MM.1S (cell line): ENCODE data around the gene KIAA1671.

Source experiments
- DNase-seq: peaks from one replicate; pipeline ENCODE4 v3.0.0-alpha.2; 2015
- H2AFZ ChIP-seq: fragments of 300-600 bp; sonication (generic); 2 replicates; pipeline ENCODE4 v1.6.0; 2016; ENCODE audit warnings: antibody characterized with exemption, low read length
- H3F3A ChIP-seq: fragments of 300-600 bp; sonication (generic); 2 replicates; pipeline ENCODE4 v1.6.1; 2016; ENCODE audit warnings: mild to moderate bottlenecking, antibody characterized with exemption, low read length, moderate library complexity, mixed read lengths; ENCODE audit not compliant: insufficient read depth
- H3K27ac ChIP-seq: fragments of 300-600 bp; sonication (generic); 2 replicates; pipeline ENCODE4 v1.5.1; 2016; ENCODE audit warnings: mild to moderate bottlenecking, low read length
- H3K27me3 ChIP-seq: fragments of 300-600 bp; sonication (generic); replicated peaks from 2 replicates; pipeline ENCODE4 v1.6.0; 2016; ENCODE audit warnings: low read length; ENCODE audit not compliant: insufficient read depth
- H3K36me3 ChIP-seq: fragments of 300-600 bp; sonication (generic); replicated peaks from 2 replicates; pipeline ENCODE4 v1.6.1; 2016; ENCODE audit warnings: mild to moderate bottlenecking, low read length, mixed read lengths; ENCODE audit not compliant: insufficient read depth
- H3K4me1 ChIP-seq: fragments of 300-600 bp; sonication (generic); 2 replicates; pipeline ENCODE4 v1.6.1; 2016; ENCODE audit warnings: low read length, mixed read lengths
- H3K4me2 ChIP-seq: fragments of 300-600 bp; sonication (generic); 2 replicates; pipeline ENCODE4 v1.6.0; 2016; ENCODE audit warnings: low read depth, low read length
- H3K4me3 ChIP-seq: fragments of 300-600 bp; sonication (generic); 2 replicates; pipeline ENCODE4 v1.5.1; 2016; ENCODE audit warnings: low read length, mixed read lengths
- H3K79me2 ChIP-seq: fragments of 300-600 bp; sonication (generic); 2 replicates; pipeline ENCODE4 v1.6.1; 2016; ENCODE audit warnings: mixed run types, low read length, mixed read lengths
- H3K9ac ChIP-seq: fragments of 300-600 bp; sonication (generic); 2 replicates; pipeline ENCODE4 v1.6.1; 2016; ENCODE audit warnings: low read length, mixed read lengths
- H3K9me2 ChIP-seq: fragments of 300-600 bp; sonication (generic); replicated peaks from 2 replicates; pipeline ENCODE4 v1.6.1; 2016; ENCODE audit warnings: mild to moderate bottlenecking, low read length, mixed read lengths; ENCODE audit not compliant: insufficient read depth
- H3K9me3 ChIP-seq: fragments of 300-600 bp; sonication (generic); replicated peaks from 2 replicates; pipeline ENCODE4 v1.6.1; 2016; ENCODE audit warnings: mild to moderate bottlenecking, low read length, mixed read lengths; ENCODE audit not compliant: insufficient read depth
- H4K20me1 ChIP-seq: fragments of 300-600 bp; sonication (generic); 2 replicates; pipeline ENCODE4 v1.6.1; 2016; ENCODE audit warnings: mild to moderate bottlenecking, low read length, moderate library complexity, mixed read lengths; ENCODE audit not compliant: insufficient read depth
- CTCF ChIP-seq: fragments of 300-600 bp; sonication (generic); IDR thresholded peaks from 2 replicates; pipeline ENCODE4 v1.5.1; 2016; ENCODE audit warnings: antibody characterized with exemption, low read length, mixed read lengths
- EZH2 ChIP-seq: fragments of 300-600 bp; sonication (generic); optimal IDR thresholded peaks from 2 replicates; pipeline ENCODE3; 2017; ENCODE audit warnings: low read depth, mild to moderate bottlenecking, antibody characterized with exemption, low read length, mixed read lengths
- EZH2phosphoT487 ChIP-seq: fragments of 300-600 bp; sonication (generic); IDR thresholded peaks from 2 replicates; pipeline ENCODE4 v1.6.1; 2018; ENCODE audit warnings: antibody characterized with exemption, low read length

KIAA1671 gene

GRCh38 chr22:25114369-25115362 is 162.2 kb downstream of the KIAA1671 start:
- no peaks in the 10 kb centered on the region for H3K79me2 ChIP-seq
- no peaks in the 10 kb centered on the region for H3K4me1 ChIP-seq
- peaks cover 9% of the 10 kb centered on the region; the same call in 1 of the 2 replicates for H3K27me3 ChIP-seq
- no peak overlapping the region for H3K4me2 ChIP-seq
- no peak overlapping the region for H3K27ac ChIP-seq
- H3K4me3 ChIP-seq, result no peak overlapping the region
- no peak for DNase-seq
- no peaks in the 10 kb centered on the region for H3K9me3 ChIP-seq
- H3K9me2 ChIP-seq, result no peaks in the 10 kb centered on the region
- TF ChIP-seq CTCF (no peak), EZH2 (no peak)
- no peaks in the 10 kb centered on the region for H3K36me3 ChIP-seq
- H4K20me1 ChIP-seq, result no peaks in the 10 kb centered on the region
- no peak overlapping the region for H3K9ac ChIP-seq
- H3F3A ChIP-seq, result no peaks in the 10 kb centered on the region
- H2AFZ ChIP-seq, result no peak overlapping the region

- Histone ChIP-seq H3K9ac (no peak overlapping the region), H3K27ac (no peak overlapping the region), H3K4me1 (no peaks in the 10 kb centered on the region), H3K4me2 (no peak overlapping the region), H3K27me3 (peaks cover 8% of the 10 kb centered on the region; the same call in 1 of the 2 replicates), H4K20me1 (no peaks in the 10 kb centered on the region), H3K9me2 (no peaks in the 10 kb centered on the region), H3K36me3 (no peaks in the 10 kb centered on the region), H2AFZ (no peak overlapping the region), H3K4me3 (no peak overlapping the region), H3K79me2 (no peaks in the 10 kb centered on the region), H3F3A (no peaks in the 10 kb centered on the region), H3K9me3 (no peaks in the 10 kb centered on the region)
- DNase-seq, result no peak
- no peak for TF ChIP-seq CTCF
- no peak for TF ChIP-seq EZH2phosphoT487
- TF ChIP-seq EZH2, result no peak
Observed at GRCh38 chr22:25119609-25120008, 167.1 kb downstream of the KIAA1671 start.

DNA sequence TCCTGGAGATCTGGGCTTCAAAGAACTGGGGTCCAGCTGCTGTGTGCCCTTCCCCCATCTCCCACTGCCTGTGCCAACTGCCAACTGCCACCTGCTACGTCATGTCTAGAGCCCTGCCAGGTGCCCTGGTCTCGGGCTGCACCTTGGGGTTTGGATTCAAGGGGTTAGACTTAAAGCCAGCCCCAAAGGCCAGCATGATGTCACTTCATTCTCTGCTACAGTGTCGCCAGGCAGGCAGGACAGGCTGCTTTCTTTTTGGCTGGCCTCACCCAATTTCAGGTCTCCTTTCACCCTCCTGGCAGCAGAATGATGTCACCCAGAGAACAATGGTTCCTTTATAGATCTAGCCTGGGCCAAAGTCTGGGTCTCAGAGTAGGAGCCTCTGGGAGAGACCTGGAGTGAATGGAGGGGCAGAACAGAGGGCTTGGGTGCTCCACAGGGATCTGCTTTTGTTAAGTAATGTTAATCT is 167.6 kb downstream of the KIAA1671 start:
- TF ChIP-seq EZH2, result no peak
- TF ChIP-seq CTCF, result no peak
- no peaks in the 10 kb centered on the region for H4K20me1 ChIP-seq

More for the DNA sequence above, 167.6 kb downstream of the KIAA1671 start:
- Histone ChIP-seq H3K4me3 (no peak overlapping the region), H3K36me3 (no peaks in the 10 kb centered on the region), H3K27me3 (peaks cover 8% of the 10 kb centered on the region; the same call in 1 of the 2 replicates), H3K9me2 (no peaks in the 10 kb centered on the region), H3F3A (no peaks in the 10 kb centered on the region), H3K4me1 (no peaks in the 10 kb centered on the region), H3K27ac (no peak overlapping the region), H3K9me3 (no peaks in the 10 kb centered on the region), H3K4me2 (no peak overlapping the region), H3K9ac (no peak overlapping the region), H2AFZ (no peak overlapping the region), H3K79me2 (no peaks in the 10 kb centered on the region)
- DNase-seq, result no peak
